Ascending aorta (tissue), 2 donors: ENCODE measurements around the gene ALDOA. TPM values are rescaled to one million over a fixed set of nuclear protein-coding genes. Genes with fewer than 3 reads are reported as not detected.

Experiments
- DNase-seq, 2 donors: peaks; one replicate each; pipeline ENCODE4 v3.0.0-alpha.2; 2019; ENCODE audit warnings: low spot score in 2 of 2
- H3K27ac ChIP-seq, 2 donors: fragments of 200-600 bp; sonication (generic); one replicate each; pipeline ENCODE4 v1.5.1; 2016 to 2017; ENCODE audit warnings: mild to moderate bottlenecking in 1 of 2
- H3K27me3 ChIP-seq: fragments of 200-600 bp; sonication (generic); one replicate; pipeline ENCODE4 v1.5.1; 2017
- H3K36me3 ChIP-seq, 2 donors: fragments of 200-600 bp; sonication (generic); one replicate each; pipeline ENCODE4 v1.5.1; 2016
- H3K4me1 ChIP-seq, 2 donors: fragments of 200-600 bp; sonication (generic); one replicate each; pipeline ENCODE4 v1.5.1; 2016 to 2017; ENCODE audit warnings: mild to moderate bottlenecking in 1 of 2
- H3K4me3 ChIP-seq, 2 donors: fragments of 200-600 bp; sonication (generic); one replicate each; pipeline ENCODE4 v1.5.1; 2016 to 2017; ENCODE audit warnings: mild to moderate bottlenecking in 1 of 2
- H3K9me3 ChIP-seq, 2 donors: fragments of 200-600 bp; sonication (generic); one replicate each; pipeline ENCODE4 v1.5.1; 2016
- intact Hi-C: fragments of 100-400 bp; cut with DNase I; formaldehyde crosslinking; loops from one replicate; pipeline ENCODE4 v1.15.1; 2023
- total RNA-seq: library from RNA; depleted of rRNA; stranded (reverse); fragments of >200 nt; gene quantifications from one replicate; pipeline ENCODE4 v1.1.0, GENCODE V29; 2016
- TF ChIP-seq, protein P1 (sequence below), 3 experiments: fragments of 200-600 bp in 2 of 3; fragments of 450-650 bp in 1 of 3; sonication (generic) in 2 of 3; IDR thresholded peaks; one replicate each; pipeline ENCODE4 v1.5.1; 2016 to 2019; ENCODE audit warnings: antibody characterized with exemption in 3 of 3, mild to moderate bottlenecking in 1 of 3, moderate library complexity in 1 of 3

The ALDOA gene
- total RNA-seq, 1 donor from 2014 or later, result 1,202 TPM

- intact Hi-C loops, result no loop called here
- H3K9me3 ChIP-seq, result no peaks in the 10 kb centered on the region
- H3K27ac ChIP-seq, result no peak overlapping the region
- no peaks in the 10 kb centered on the region for H3K36me3 ChIP-seq
- H3K4me3 ChIP-seq, result no peak overlapping the region
- TF ChIP-seq, protein P1, sequence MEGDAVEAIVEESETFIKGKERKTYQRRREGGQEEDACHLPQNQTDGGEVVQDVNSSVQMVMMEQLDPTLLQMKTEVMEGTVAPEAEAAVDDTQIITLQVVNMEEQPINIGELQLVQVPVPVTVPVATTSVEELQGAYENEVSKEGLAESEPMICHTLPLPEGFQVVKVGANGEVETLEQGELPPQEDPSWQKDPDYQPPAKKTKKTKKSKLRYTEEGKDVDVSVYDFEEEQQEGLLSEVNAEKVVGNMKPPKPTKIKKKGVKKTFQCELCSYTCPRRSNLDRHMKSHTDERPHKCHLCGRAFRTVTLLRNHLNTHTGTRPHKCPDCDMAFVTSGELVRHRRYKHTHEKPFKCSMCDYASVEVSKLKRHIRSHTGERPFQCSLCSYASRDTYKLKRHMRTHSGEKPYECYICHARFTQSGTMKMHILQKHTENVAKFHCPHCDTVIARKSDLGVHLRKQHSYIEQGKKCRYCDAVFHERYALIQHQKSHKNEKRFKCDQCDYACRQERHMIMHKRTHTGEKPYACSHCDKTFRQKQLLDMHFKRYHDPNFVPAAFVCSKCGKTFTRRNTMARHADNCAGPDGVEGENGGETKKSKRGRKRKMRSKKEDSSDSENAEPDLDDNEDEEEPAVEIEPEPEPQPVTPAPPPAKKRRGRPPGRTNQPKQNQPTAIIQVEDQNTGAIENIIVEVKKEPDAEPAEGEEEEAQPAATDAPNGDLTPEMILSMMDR (IDR thresholded peaks at IDR 0.05), result no peak
- H3K27me3 ChIP-seq, result peaks cover 22% of the 10 kb centered on the region
- DNase-seq, result no peak
- H3K4me1 ChIP-seq, result peaks cover 4 to 5% of the 10 kb centered on the region in 2 donors
These were observed 37.7 kb upstream of the ALDOA start for GRCh38 chr16:30027588-30028437.

DNA sequence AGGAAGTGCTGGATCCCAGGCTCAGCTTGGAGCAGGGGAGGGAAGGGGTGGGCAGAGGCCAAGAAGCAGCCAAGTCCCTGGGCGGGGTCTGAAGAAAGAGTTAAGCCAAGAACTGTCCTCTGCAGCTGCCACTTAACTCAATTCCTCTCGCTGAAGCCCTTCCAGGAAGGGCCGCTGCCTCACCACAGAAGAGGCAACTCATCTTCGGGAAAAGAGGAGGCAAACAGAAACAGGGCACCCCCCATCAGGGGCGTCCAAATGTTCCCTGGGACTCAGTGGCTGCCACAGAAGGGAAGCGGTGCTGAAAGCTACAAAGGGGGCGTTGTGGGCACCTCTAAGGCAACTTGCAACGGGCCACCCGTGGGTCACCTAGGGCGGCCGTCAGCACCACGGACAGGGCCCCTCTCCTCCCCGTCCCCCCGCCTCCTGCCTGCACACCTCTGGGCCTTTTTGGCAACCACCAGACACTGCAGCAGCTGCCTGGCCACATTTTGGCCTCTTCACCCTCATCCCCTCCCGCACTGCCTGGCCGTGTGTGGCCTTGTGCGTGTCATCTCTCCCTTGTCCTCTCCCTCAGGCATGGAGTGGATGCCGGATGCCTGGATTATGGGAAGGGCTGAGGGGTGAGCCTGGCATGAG lies 37.0 kb upstream of the ALDOA start:
- Histone ChIP-seq H3K27me3 (peaks cover 27% of the 10 kb centered on the region), H3K36me3 (no peaks in the 10 kb centered on the region), H3K9me3 (no peaks in the 10 kb centered on the region), H3K27ac (no peak overlapping the region), H3K4me1 (peaks cover 4 to 5% of the 10 kb centered on the region in 2 donors), H3K4me3 (no peak overlapping the region)
- DNase-seq, result no peak
- TF ChIP-seq, protein P1 (IDR thresholded peaks at IDR 0.05), result no peak
- intact Hi-C loops, result no loop called here

DNA sequence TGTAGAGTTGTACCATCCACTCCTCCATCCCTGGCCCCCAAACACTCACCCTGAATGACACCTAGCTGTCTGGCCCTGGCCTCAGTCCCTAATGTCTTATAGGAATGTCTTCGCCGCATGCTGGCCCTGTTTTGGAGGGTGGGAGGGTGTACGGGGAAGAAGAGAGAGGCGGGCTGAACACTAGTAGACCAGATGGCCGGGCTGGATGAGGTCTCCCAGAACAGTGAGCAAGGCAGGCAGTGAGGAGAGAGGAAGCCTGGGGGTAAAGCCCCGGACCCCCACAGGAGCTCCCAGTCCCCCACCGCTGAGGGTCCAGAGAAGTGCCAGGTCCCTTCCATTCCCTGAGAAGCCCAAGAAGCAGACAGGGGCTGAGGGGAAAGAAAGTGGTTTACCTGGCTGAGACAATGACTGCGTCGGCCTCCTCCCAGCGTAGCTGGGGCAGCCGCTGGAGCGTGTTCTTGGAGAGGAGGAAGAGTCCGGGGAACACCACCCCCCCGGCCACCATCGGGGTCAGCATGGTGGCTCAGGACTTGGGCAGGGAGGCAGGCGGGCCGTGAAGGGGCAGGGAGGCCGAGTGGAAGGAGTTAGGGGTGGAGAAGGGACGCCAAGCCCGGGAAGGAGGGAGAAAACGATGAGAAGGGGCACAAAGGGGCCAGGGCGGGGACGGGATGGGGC lies 35.4 kb upstream of the ALDOA start:
- DNase-seq, result no peak
- TF ChIP-seq, protein P1 (IDR thresholded peaks at IDR 0.05), result no peak
- Histone ChIP-seq H3K36me3 (no peaks in the 10 kb centered on the region), H3K4me1 (peaks cover 4 to 5% of the 10 kb centered on the region in 2 donors), H3K4me3 (no peak overlapping the region), H3K9me3 (no peaks in the 10 kb centered on the region), H3K27me3 (peaks cover 28% of the 10 kb centered on the region), H3K27ac (no peak overlapping the region)
- intact Hi-C loops, result no loop called here

GRCh38 chr16:30030841-30031413 lies 34.6 kb upstream of the ALDOA start, which contains the start of gene TLCD3B:
TLCD3B (minus strand) TSS chr16:30031271; CDS start chr16:30030527, 744 bp downstream.
- no peak for DNase-seq
- Histone ChIP-seq H3K36me3 (no peaks in the 10 kb centered on the region), H3K4me3 (peak within 1 kb of the TSS in 1 of 2 donors; percentile 46), H3K4me1 (peaks cover 4 to 5% of the 10 kb centered on the region in 2 donors), H3K27me3 (peaks cover 28% of the 10 kb centered on the region), H3K9me3 (no peaks in the 10 kb centered on the region), H3K27ac (no peak within 1 kb of the TSS)
- intact Hi-C loops, result no loop called here
- TF ChIP-seq, protein P1 (IDR thresholded peaks at IDR 0.05), result no peak

- no peak for DNase-seq
- Histone ChIP-seq H3K36me3 (no peaks in the 10 kb centered on the region), H3K27ac (no peak overlapping the region), H3K27me3 (peaks cover 28% of the 10 kb centered on the region), H3K4me1 (peaks cover 4 to 5% of the 10 kb centered on the region in 2 donors), H3K4me3 (peak overlapping the region in 1 of 2 donors; percentile 46), H3K9me3 (no peaks in the 10 kb centered on the region)
- intact Hi-C loops, result no loop called here
- TF ChIP-seq, protein P1 (IDR thresholded peaks at IDR 0.05), result no peak
These were observed 34.1 kb upstream of the ALDOA start for GRCh38 chr16:30031477-30031918.
